GM21447 (cell line): ENCODE data around the gene LRRC1.
"Not testable (repeated sequence)": the region's sequence is repeated elsewhere in the genome, so short reads cannot be mapped to it uniquely, and the experiment has no call there.

Experiments used
- ATAC-seq: cut with Tn5 transposase; IDR thresholded peaks from one replicate; pipeline ENCODE4 v1.9.1; 2021; ENCODE audit not compliant: unreplicated experiment

The LRRC1 gene

DNA sequence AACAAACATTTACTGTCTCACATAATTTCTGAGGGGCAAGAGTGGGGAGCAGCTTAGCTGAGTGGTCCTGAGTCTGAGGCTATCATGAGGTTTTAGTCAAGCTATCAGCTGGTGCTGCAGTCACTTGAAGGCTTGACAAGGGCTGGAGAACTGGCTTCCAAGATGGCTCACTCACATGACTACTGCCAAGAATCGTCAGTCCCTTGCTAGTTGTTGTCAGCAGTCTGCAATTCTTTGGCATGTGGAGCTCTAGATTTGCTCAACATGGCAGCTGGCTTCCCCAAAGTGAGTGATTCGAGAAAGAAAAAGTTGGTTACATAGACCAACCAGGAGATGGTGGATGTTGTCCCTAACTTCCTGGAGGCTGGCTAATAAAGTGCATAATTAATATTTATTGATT, 2.8 kb upstream of the LRRC1 start:
- ATAC-seq, result no peak

DNA sequence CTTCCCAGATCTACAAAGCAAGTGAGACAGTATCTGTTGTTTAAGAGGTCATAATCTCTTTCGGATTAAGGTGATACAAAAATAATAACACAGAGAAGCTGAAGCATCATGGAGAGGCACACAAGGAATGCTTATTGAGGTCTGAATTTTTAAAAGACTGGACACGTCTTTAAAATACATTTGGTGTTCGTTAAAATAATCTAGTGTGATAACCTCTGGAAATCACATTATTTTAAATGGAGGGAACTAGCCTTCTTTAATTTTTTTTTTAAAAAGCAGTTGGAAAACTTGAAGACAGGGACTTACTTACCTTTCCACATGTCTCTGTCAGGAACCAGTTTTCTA, 1.9 kb upstream of the LRRC1 start:
- no peak for ATAC-seq

GRCh38 chr6:53793318-53794136, 1.3 kb upstream of the LRRC1 start:
- ATAC-seq, result no peak

DNA sequence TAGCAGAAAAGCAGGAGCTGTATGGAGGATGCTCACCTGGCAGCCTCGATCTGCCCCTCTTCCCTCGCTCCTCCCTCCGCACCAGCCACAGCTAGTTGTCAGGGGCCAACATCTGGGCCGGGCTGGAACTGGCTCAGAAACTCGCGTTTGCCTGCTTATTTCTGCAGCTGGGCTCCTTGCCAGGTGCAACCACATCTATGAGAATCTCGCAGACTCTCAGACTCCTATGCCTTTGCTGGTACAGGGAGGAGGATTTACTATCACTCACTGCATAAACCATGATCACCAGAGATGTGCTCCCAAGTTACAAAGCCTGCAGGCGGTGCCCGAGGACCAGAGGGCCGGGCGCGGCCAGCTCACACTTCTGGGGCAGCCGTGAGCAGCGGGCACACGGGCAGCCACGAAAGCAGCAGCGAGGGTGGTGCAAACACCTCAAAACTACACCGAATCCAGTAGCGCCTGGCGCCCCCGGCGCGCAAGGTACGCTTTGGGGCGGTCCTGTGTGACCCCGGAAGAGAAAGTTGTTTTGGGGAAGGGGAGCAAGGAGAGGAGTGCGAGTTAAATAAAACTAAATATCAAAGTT, 577 bp upstream of the LRRC1 start:
- peak; percentile 49 for ATAC-seq

DNA sequence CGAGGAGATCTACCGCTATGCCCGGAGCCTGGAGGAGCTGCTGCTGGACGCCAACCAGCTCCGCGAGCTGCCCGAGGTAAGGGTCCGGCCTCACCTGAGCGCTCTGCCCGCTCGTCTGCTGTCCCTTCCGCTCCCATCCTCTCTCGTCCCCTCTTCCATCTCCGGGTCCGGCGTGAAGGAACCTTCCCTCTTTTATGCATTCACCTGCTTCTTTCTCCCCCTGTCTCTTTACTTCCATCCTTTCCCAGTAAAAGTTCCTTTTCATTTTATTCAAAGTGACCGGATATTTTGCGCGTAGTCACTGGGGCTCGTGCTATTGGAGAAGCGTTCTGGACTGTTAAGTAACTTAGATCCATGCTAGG, 516 bp downstream of the LRRC1 start:
- ATAC-seq, result peak; percentile 22

- no peak for ATAC-seq
Observed at GRCh38 chr6:53795702-53796450, 1.1 kb downstream of the LRRC1 start.

DNA sequence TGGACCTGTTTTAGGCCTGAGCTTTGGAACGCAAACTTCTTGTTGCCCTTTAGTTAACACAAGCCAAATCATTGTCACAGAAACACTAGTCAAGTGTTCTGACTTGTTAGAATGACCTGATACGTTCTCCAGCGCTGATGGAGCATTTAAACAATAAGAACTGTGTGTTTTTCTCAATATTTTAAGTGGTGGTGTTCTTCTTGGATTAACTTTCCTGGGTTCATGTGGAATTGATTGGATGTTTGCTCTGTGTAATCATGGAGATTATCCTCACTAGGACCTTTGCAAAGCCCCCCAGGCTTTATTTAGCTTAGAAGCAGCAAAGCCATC, 1.6 kb downstream of the LRRC1 start:
- no peak for ATAC-seq

- ATAC-seq, result no peak
Observed at GRCh38 chr6:53796791-53797190, 2.0 kb downstream of the LRRC1 start.

- ATAC-seq, result no peak
Observed at GRCh38 chr6:53797304-53797703, 2.5 kb downstream of the LRRC1 start.

GRCh38 chr6:53799340-53799739, 4.5 kb downstream of the LRRC1 start:
- ATAC-seq, result no peak

- ATAC-seq, result no peak
Observed at GRCh38 chr6:53801022-53801421, 6.2 kb downstream of the LRRC1 start.

DNA sequence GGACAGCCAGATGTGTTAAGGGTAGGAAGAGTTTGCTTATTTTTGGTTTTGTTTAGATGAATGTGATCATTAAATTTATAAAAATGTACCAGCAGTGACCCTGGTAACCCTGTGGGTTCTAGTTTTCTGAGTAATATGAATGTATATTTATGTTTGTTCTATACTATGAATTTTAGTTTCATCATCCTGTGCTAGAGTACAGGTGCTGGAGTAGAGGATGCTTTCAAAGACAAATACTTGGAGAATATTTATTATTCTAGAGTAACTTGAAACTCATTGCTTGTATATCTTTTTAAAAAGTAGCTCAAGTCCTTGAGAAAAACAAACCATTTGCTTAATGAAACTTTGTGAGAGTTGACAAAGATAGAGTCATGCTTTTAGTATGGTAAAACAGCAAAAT, 7.8 kb downstream of the LRRC1 start:
- ATAC-seq, result no peak

- no peak for ATAC-seq
Observed at GRCh38 chr6:53803081-53803860, 8.5 kb downstream of the LRRC1 start.

GRCh38 chr6:53805016-53805415, 10.2 kb downstream of the LRRC1 start:
- no peak for ATAC-seq

- no peak for ATAC-seq
Observed at GRCh38 chr6:53805725-53806124, 10.9 kb downstream of the LRRC1 start.

DNA sequence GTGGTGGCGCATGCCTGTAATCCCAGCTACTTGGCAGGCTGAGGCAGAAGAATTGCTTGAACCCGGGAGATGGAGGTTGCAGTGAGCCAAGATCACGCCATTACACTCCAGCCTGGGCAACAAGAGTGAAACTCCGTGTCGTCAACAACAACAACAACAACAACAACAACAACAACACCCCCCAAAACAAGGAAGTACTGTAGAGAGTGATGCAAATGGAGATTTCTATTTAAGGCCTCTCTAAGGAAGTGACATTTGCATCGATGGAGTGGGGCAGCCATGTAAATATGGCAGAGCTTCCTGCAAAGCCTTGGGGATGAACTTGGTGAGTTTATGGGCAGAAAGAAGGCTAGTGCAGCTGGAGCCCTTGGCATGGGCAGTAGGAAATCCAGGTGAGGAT, 12.8 kb downstream of the LRRC1 start:
- not testable (repeated sequence) for ATAC-seq

DNA sequence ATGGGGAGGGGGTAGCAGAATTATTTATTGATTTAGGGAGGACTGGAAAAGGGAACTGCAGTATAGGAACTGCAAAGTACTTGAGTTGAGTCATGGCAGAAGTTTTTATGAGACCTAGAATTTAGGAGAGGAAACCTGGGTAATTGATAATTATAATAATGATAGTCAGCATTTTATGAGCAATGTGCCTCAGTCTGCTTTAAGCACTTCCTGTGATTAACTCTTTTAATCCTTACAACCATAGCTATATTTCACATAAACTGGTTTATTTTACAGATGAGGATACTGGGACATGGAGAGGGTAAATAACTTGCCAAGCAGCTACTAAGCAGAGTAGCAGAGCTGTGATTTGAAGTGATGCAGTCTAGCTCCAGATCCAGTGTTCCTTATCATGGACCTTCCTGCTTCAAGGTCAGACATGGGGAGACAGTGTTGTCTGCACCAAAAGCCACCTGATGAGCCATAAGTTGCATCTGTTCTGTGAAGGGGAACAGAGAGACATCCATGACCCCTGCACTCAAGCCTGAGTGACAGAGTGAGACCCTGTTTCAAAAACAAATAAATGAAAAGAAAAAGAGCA, 13.6 kb downstream of the LRRC1 start:
- ATAC-seq, result no peak

GRCh38 chr6:53809691-53810090, 14.9 kb downstream of the LRRC1 start:
- ATAC-seq, result no peak

DNA sequence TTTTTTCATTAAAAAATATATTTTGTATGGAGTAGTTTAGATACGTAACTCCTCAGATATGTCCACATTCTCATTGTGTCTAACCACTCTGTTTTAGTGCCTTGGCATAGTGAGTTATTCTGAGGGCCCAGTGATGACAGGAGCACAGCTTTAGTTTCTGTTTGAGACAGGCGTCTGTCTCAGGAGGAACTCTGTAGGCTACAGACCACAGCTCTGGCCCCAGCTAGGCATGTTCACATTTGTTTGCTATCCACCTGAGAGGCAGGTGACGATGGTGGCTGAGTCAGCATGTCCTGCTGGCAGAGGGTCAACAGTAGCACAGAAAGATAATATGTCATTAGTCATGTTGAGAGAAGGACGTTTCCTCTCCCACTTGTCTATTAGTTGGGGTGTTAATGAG, 16.3 kb downstream of the LRRC1 start:
- ATAC-seq, result peak; percentile 90

GRCh38 chr6:53811746-53812145, 16.9 kb downstream of the LRRC1 start:
- no peak for ATAC-seq

DNA sequence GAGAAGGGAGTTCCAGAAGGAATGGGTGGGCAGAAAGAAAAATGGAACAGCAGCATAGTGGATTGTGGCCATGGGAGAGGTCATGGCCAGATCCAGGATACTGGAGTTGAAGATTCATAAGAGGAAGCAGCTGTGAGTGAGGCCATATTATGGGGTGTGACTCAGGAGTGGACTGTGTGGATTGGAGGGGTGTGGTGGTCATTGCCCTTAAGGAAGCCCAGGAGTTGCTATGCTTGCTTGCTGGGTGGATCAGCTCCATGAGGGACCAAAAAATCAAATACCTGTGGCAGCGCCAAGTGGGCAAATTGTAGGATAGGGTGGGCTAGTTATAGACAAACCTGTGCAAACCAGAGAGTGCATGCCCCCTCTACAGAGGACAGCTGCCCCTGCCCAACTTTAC, 18.3 kb downstream of the LRRC1 start:
- no peak for ATAC-seq
